HCT116 (cell line): ENCODE measurements around the gene MAP1LC3B.

Experiments
- CEBPB ChIP-seq: IDR thresholded peaks from 2 replicates; pipeline ENCODE4 v1.6.1; 2012; ENCODE audit warnings: low read depth
- EGR1 ChIP-seq: IDR thresholded peaks from 2 replicates; pipeline ENCODE4 v1.6.1; 2012; ENCODE audit warnings: low read depth
- FOSL1 ChIP-seq: IDR thresholded peaks from 2 replicates; pipeline ENCODE4 v1.6.1; 2012; ENCODE audit warnings: low read depth
- JUND ChIP-seq: IDR thresholded peaks from 2 replicates; pipeline ENCODE4 v1.6.1; 2012
- MAX ChIP-seq: IDR thresholded peaks from 2 replicates; pipeline ENCODE4 v1.6.1; 2012
- POLR2A ChIP-seq: IDR thresholded peaks from 2 replicates; pipeline ENCODE4 v1.7.0; 2011; ENCODE audit warnings: borderline replicate concordance; ENCODE audit not compliant: insufficient read depth, insufficient read length; ENCODE audit errors: extremely low read depth
- TF ChIP-seq, protein P1 (sequence below), 3 experiments: fragments of 200-600 bp in 1 of 3; sonication (generic) in 1 of 3; IDR thresholded peaks in 2 of 3; conservative IDR thresholded peaks in 1 of 3; 2 replicates each; pipeline ENCODE4 v1.5.1; 2012 to 2017; ENCODE audit warnings: low read depth in 2 of 3, low read length in 2 of 3, antibody characterized with exemption in 1 of 3, borderline replicate concordance in 1 of 3, control low read depth in 1 of 3, mild to moderate bottlenecking in 1 of 3, mixed read lengths in 1 of 3, mixed run types in 1 of 3, moderate library complexity in 1 of 3; ENCODE audit not compliant: insufficient read depth in 1 of 3

DNA sequence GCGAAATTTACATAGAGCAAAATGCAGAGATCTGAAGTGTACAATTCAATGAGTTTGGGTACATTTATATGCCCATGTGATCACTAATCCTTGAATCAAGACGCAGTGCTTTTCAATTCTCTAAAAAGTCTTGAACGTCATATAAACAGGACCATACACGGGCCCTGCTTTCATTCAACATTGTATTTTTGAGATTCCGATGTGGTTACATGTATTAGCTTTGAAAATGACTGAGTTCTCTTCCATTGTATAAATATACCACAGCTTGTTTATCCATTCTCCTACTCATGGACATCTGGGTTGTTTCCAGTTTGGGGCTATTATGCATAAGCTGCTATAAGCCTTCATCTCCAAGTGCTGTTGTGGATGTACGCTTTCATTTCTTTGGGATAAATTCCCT, 55.2 kb downstream of the MAP1LC3B start:
- no peak for TF ChIP-seq POLR2A
- TF ChIP-seq, protein P1, sequence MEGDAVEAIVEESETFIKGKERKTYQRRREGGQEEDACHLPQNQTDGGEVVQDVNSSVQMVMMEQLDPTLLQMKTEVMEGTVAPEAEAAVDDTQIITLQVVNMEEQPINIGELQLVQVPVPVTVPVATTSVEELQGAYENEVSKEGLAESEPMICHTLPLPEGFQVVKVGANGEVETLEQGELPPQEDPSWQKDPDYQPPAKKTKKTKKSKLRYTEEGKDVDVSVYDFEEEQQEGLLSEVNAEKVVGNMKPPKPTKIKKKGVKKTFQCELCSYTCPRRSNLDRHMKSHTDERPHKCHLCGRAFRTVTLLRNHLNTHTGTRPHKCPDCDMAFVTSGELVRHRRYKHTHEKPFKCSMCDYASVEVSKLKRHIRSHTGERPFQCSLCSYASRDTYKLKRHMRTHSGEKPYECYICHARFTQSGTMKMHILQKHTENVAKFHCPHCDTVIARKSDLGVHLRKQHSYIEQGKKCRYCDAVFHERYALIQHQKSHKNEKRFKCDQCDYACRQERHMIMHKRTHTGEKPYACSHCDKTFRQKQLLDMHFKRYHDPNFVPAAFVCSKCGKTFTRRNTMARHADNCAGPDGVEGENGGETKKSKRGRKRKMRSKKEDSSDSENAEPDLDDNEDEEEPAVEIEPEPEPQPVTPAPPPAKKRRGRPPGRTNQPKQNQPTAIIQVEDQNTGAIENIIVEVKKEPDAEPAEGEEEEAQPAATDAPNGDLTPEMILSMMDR (IDR thresholded peaks at IDR 0.05 in 2 of 3, conservative IDR thresholded peaks at IDR 0.05 in 1 of 3; ENCODE audit: borderline replicate concordance in 1 of 3, insufficient read depth in 1 of 3, low read depth in 2 of 3, low read length in 2 of 3): no peak
- TF ChIP-seq FOSL1: no peak
- TF ChIP-seq CEBPB: no peak
- TF ChIP-seq MAX: no peak
- TF ChIP-seq JUND: no peak
- no peak for TF ChIP-seq EGR1
